HG03139 (cell line): ENCODE measurements around the gene VPS18.

ENCODE experiments used
- ATAC-seq: cut with Tn5 transposase; IDR thresholded peaks from one replicate; pipeline ENCODE4 v1.9.1; 2021; ENCODE audit not compliant: unreplicated experiment

VPS18 gene

DNA sequence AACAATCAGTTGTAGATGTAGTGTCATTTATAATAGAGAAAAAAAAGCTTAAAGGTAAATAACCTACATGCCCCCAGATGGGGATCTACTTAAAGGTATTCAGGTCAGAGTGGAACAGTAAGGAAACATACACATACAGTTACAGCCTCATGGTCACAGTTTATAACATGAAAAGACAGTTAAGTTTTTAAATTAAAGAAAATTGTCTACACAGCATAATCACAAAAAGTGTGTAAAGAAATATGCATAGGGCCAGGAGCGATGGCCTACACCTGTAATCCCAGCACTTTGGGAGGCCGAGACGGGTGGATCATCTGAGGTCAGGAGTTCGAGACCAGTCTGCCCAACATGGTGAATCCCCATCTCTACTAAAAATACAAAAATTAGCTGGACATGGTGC, 27.1 kb upstream of the VPS18 start:
- no peak for ATAC-seq

DNA sequence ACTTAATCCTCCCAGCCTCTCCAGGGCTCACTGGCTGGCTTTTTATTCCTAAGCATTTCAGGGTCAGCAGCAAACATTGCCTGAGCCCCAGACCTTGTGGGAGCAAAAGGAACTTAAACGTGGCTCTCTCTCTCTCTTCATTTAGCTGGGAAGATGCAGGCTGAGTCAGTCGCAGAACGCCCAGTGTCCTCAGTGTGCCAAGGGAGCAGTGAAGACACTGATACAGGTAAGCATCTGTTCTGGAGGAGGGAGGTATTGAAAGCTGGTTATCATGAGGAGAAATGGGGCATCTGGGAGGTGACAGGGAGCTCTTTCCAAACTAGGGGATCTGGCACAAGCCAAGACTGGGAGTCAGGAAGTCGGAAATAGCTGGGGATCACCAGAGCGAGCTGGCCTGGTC, 24.6 kb upstream of the VPS18 start:
- no peak for ATAC-seq

DNA sequence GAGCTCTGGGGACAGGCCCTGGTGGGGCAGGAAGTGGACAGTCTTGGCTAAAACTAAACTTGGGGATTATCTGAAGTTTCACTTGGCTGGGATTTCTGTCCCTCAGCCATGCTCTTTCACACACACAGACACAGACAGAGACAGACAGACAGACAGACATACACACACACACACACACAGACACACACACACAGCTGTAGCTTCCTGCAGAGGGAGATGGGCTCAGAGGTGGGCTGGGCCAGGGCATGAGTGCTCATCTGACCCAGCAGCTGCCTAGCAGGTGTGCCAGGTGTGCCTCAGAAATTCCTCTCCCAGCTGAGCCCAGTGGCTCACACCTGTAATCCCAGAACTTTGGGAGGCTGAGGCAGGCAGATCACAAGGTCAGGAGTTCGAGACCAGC, 23.5 kb upstream of the VPS18 start:
- ATAC-seq, result no peak

DNA sequence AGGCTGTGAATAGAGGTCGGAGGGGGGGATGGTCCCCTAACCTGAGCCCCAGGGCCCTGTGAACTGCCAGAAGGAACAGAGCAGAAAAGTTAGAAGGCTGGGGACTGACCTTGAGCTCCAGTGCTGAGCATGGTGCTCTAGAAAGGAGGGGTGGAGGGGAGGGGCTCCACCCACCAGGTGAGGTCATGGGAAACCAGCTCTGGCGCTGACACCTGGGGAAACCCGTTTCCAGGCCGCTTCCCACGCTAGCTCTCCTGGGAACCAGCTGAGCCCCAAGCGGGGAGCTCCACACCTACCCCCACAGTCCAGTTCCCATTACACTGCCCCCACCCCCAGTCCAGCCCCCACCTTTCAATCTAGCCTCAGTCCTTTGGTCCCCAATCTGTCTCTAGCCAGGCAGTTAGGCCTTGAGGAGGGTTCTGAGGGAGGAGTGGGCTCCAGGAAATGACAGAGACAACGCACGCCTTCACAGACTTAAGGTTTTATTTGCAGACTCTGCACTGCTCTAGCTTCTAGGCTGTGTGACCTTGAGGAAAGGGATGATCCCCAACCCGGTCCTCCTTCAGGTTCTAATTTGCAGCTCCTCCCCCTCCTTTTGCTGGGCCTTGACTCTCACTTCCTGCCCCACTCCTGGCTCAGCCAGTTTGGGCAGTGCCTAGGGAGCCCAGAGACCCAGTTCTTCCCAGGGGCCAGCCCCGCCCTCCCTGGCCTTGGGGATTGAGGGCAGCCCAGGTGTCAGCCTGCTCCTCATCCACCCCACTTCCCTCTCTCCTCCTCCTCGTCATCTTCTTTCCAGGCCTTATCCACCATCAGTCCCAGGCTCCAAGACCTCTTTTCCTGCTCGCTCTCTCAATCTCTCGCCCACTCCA, 22.3 kb upstream of the VPS18 start:
- no peak for ATAC-seq

DNA sequence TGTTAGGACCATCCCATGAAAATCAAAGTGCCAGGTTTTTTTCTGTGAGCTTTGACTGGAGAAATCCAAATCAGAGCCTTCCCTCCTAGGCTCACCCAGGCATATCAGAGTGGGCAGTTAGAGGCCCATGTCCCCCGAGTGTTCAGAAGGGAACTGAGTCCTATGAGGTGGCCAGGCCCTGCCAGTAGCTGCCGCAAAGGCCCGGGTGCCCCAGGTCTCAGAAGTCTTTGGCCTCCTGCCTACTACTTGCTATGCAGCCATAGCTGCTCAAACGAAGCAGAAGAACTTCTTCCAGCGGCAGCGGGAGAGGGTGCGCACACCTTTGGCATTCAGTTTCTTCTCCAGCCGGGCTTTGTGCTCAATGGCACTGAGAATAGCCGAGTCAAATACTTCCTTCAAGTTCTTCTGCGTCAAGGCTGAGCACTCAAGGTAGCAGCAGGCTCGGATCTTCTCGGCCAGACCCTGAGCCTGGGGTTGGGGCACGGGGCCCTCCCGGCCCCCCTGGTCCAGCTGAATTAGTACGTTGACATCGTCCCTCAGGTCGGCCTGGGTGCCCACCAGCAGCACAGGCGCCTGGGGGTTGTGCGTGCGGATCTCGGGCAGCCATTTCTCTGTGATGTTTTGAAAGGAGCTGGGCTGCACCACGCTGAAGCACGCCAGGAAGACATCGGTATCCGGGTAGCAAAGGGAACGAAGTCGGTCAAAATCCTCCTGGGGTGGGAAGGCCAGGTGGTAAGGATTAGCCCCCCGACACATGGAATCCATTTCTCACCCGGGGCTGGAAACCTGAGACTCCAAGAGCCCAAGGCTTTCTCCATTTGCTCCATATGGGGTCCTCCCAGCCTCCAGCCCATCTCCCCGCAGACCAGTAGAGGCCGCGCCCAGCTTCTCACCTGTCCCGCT, 21.2 kb upstream of the VPS18 start:
- ATAC-seq, result no peak

DNA sequence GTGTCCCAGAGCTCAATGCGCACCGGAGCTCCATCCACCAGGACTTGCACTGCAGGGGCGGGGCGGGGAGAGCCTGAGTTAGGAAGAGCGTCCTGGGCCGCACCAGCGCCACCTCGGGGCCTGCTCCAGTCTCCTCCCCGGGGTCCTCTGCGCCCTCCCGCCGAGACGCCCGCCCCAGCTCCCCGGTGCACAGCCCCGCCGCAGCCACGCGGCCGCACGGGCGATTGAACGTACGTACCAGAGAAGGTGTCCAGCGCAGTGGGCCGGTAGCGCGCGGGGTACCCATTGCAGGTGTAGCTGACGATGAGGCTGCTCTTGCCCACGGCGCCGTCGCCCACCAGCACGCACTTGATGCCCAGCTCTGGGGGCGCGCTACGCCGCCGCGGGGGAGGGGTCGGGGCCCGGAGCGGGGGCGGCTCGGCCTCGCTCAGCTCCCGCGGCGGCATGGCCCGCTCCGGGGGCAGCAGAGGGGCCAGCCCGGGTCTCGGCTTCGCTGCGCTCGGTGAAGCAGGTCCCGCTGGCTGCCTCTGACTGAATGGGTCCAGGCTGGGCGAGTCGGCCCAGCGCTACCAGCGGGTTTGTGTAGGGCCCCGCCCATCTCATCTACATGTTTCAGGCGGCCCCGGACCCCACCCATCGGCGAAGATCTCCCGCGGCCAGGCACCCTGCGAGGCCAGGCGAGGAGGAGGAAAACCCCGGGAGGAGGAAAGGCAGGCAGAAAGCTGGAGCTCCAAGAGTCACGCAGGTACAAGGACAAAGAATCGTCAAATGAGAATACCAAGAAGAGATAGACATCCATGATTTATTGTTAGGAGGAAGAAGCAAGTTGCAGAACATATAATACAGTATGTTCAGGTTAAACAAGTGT, 20.3 kb upstream of the VPS18 start, which contains the start of gene RHOV:
Gene RHOV, minus strand, starts transcription at position 541 of the 868 bp plus-strand sequence. Its CDS starts 95 bp downstream, at position 446.
- ATAC-seq, result peak; percentile 36

DNA sequence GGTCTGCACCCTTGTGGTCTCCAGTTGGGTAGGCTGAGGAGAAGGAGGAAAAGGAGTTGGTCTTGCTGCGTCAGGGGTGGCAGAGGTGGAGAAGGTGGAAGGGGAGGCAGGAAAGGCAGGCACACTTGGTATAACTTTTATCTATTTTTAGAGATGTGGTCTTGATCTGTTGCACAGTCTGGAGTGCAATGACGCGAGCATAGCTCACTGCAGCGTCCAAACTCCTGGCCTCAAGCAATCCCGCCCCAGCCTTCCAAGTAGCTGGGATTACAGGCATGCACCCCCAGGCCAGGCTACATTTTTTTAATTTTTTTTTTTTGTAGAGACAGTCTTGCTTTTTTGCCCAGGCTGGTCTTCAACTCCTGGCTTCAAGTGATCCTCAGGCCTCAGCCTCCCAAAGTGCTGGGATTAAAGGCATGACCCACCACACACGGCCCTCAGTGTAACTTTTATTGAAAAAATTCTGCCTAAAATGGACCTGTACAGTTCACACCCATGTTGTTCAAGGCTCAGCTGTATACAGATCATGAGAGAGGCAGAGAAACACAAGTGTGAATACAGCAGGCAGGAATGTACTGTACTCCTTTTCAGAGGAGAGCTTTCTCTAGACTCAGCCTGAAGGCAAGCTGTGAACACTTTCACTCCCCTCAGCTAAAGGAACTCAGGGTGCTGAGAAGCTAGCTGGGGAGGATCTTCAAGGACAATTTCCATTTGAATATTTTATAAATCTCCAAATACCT, 18.1 kb upstream of the VPS18 start:
- no peak for ATAC-seq

DNA sequence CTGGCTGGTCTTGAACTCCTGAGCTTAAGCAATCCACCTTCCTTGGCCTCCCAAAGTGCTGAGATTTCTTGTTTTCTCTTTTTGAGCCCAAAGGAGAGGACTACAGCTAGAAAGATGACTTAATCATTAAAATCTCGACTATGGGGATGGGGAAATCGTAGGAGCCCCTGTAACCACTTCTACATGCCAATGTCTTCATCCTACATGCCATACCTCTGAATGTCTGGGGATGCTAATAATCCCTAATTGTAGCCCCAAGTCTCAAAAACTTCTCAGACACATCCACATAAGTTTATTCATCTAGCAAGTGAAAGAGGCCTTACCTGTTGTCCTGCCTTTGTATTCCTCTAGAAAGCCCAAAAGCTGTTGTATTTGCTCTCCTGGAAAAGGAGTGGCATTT, 16.6 kb upstream of the VPS18 start:
- ATAC-seq, result no peak

DNA sequence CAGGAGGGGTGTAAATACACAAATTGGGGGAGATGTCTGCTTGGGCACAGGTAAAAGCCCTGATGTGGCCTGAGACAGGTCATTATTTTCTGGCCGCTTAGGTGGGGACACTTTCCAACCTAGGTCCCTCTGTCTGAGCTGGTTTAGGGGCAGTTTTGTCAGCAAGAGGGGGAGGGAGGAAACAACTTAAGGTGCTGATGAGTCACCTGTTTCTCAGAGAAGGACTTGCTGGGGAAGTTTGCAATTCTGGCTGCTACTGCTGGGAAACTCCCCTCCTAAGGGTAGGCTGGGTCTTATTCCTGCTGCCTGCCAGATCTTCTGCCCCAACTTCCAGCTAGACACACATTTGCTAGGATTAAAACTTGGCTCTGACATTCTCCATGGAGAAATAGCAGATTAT, 15.5 kb upstream of the VPS18 start:
- no peak for ATAC-seq

DNA sequence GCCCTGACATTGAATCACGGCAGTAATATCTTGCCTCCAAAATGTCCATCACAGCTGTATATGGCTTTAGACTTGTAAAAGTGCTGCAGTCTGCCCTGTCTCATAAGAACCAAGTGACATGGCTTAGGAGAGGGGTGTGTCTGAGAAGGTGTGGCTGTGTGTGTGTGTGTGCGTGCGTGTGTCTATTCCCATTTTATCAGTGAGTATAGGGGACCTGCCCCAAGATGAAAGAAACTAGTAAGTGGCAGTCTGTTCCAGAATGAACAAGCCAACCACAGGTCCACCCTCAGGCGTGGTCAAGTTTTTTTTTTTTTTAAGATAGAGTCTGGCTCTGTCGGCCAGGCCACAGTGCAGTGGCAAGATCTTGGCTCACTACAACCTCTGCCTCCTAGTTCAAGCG, 14.6 kb upstream of the VPS18 start:
- no peak for ATAC-seq

DNA sequence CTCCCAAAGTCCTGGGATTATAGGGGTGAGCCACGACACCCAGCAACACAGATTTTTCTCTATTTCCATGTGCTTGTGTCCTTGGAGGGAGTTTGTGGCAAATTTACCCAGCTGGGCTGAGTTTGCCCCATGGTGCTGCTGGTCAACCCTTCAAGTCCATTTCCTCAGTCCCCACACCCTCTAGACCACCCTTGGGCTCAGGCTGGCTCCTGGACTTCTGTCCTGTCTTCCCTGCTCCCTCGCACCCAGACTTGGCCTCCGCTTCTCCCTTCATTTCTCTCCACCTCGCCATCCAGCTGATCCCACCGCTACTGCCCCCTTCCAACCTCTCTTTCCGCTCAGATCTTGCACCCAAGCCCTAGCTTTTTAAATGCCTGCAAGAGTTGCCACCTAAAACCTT, 12.9 kb upstream of the VPS18 start:
- ATAC-seq, result no peak

DNA sequence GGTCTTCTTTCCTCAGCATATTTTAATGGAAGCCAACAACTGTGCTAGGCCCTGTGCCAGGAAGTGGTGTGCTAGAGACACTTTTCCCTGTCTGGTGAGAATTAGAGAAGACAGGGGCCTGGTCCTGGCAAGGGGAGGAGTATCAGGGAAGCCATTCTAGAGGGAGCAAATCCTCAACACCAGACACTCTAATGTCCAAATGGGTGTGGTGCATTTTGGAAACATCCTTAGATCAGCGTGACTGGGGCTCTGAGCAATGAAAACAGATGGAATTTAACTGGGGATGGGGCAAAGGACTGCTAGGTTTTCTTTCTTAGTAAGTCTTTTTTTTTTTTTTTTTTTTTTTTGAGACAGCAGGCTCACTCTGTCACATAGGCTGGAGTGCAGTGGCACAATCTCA, 7.7 kb upstream of the VPS18 start:
- no peak for ATAC-seq

DNA sequence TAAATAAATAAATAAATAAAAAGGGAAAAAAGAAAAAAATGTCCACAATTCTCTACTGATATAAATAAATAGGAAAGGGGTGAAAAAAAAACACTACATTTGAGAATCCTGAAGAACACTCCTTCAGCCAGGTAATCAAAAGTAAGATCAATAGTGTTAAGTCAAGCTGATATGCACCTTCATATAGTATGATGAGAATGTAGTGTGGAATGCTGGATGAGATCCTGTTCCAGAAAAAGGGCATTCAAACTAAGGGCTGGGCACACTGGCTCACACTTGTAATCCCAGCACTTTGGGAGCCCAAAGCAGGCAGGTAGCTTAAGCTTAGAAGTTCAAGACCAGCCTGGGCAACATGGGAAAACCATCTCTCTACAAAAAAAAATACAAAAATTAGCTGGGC, 5.1 kb upstream of the VPS18 start:
- ATAC-seq, result no peak

DNA sequence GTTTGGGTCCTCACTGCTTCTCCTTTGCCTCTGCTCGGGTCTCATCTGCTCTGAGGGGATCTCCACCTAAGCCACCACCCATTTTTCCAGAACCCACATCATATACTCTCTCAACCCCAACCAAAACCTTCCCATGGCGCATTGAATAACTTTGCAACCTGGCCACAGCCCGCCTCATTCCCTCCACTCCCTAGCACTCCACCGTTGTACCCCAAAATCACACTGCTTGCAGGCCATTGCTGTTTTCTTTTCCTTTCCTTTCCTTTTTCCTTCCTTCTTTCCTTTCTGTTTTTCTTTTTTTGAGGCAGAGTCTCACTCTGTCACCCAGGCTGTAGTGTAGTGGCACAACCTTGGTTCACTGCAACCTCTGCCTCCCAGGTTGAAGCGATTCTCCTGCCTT, 3.1 kb upstream of the VPS18 start:
- ATAC-seq, result no peak

DNA sequence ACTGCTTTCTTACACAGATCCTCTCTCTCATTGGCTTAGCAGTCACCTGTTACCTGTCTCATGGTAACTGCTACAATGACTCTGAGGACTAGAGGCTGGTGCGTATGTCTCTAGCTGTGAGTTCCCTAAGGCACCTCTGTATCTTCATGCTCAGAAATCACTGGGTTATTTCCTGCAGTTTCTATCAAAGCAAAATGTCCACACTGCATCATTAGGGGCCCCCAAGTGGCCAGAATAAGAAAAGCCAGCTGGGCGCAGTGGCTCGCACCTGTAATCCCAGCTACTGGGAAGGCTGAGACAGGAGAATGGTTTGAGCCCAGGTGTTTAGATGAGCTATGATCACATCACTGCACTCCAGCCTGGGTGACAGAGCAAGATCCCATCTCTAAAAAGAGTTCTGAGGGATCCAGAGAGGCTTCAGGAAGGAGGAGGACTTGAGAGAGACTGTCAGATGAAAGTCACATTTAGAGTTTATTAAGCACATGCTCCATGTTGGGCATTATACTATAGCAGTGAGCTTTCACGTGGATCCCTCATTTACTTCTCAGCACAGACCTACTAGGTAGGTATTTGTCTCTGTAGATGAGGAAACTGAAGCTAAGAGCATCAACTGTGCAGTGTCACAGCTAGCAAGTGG, 2.3 kb upstream of the VPS18 start:
- no peak for ATAC-seq

DNA sequence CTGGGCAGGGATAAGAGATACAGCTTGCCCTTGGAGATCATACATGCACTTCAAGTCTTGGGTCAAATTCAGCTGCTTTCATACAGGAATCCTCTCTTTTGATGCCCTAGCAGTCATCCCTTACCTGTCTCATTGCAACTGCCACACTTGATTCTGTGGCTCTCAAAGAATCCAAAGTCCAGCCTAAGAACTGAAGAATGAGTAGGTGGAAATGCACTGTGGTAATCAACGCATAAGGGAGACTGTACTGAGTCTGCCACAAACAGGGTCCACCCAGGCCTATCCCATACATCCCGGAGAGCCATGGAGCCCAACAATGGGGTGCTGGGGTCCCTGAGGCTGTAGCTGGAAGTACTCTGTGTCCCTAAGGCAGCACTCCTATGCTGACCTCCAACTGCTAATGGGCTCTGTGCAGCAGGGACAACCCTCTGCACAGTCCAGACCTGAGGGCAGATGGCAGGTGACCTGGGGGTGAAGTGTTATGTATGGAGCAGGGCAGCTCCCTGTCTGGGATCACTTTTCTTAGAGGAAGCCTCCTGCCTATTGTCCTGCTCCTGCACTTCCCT, 1.7 kb upstream of the VPS18 start:
- ATAC-seq, result no peak

DNA sequence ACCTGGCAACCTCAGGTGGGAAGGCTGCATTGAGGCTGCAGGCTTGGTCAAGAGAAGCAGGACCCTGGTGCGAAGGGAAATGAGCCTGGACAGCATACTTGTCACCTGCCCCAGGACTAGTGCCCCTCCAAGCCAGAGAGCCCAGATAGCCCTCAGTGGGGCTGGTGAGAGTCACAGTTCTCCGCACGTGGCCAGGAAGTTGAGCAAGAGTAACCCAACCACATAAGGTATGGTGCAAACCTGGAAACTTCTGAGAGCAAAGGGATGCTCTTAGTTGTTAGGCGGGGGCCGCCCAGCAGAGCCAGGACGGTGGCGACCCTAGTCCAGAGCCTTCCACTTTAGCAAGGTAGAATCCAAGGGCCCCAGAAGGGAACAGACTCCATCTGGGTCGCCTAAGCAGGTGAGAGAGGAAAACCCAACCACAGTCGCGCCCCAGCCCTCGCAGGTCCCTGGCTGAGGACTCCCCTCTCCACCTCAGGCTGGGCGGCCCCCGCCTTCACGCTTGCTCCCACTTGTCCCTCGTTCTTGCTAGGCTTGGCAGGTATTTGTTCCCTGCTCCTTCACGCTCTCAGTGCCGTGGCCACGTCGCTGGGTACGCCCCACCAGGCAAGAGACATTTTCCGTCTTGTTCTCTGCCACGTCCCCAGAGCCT, 1.1 kb upstream of the VPS18 start:
- no peak for ATAC-seq

DNA sequence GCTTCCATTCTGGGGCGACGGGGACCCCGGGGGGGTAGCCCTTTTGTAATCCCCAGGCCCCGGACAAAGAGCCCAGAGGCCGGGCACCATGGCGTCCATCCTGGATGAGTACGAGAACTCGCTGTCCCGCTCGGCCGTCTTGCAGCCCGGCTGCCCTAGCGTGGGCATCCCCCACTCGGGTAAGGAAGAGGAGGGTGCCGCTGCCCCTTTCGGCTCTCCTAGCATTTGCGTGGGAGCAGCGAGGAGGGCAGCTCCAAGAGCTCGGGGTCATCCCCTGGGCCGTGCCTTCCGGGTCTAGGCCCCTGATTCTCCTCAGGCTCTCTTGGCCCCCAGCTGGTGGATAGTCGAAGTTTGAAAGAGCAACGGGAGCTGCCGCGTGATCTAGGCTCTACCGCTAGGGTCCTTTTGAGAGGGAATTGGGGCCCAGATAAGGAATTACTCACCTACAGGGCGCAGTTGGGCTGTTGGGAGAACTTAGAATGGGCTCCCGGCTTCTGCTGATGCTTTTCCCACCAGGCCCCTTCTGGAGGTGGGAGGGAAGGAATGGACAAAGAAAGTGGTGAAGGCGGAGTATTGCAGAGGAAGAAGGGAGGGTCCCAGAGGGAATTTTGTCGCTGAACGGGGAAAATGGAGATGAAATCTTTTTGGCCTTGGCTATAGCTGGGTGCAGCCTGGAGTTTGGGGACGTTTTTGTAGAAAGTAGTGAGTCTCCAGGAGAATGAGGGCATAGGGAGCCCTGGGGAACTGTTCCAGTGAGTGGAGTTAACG, 615 bp downstream of the VPS18 start:
- ATAC-seq, result no peak
